HFF-Myc (cell line): ENCODE measurements around the gene LEMD3.

Experiments
- DNase-seq: peaks from one replicate; pipeline ENCODE4 v3.0.0-alpha.2; 2011; ENCODE audit warnings: low read depth; ENCODE audit errors: extremely low read depth
- H3K4me3 ChIP-seq: replicated peaks from 2 replicates; pipeline ENCODE4 v1.5.1; 2011; ENCODE audit warnings: low read depth, mild to moderate bottlenecking, control low read depth, low read length
- CTCF ChIP-seq: IDR thresholded peaks from 2 replicates; pipeline ENCODE4 v1.5.1; 2012; ENCODE audit warnings: mild to moderate bottlenecking, low read depth, low read length, control low read depth; ENCODE audit errors: missing control alignments

The LEMD3 gene

DNA sequence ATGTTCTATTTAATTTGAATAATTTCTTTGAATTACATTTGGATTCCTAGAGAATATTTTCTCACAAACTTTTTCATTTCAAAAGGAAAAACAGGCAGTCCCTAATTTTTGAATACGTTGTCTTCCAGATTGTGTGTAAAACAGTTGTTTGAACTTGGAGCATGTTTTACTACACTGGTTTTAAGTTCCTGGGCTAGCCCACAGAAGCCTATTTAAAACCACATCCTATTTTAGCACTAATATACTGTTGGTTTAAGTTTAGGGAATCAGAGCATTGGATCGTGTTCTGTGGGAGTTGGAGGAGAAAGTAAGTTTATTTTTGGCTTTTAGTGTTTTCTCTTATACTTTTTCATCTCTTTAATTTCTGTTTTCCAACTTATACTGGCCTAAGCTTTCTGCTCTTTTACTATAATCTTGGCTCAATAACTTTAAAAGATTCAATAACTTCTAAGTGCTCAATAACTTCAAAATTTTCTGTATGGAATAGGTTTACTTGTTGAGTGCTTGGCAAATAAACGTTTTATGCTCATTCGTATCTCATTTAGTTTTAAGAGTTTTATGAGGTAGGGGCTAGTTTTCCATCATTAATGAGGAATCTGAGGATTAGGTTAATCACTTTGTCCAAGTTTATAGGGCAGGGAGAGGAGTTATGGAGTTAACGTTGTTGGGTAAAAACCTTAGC lies 14.9 kb downstream of the LEMD3 start:
- no peak overlapping the region for H3K4me3 ChIP-seq
- DNase-seq = no peak
- TF ChIP-seq CTCF = no peak

GRCh38 chr12:65184858-65185229 lies 15.5 kb downstream of the LEMD3 start:
- TF ChIP-seq CTCF = no peak

GRCh38 chr12:65187665-65188064 lies 18.3 kb downstream of the LEMD3 start:
- DNase-seq = no peak
- H3K4me3 ChIP-seq = no peak overlapping the region
- TF ChIP-seq CTCF = no peak

More at GRCh38 chr12:65184858-65185229, 15.5 kb downstream of the LEMD3 start:
- no peak overlapping the region for H3K4me3 ChIP-seq
- no peak for DNase-seq

DNA sequence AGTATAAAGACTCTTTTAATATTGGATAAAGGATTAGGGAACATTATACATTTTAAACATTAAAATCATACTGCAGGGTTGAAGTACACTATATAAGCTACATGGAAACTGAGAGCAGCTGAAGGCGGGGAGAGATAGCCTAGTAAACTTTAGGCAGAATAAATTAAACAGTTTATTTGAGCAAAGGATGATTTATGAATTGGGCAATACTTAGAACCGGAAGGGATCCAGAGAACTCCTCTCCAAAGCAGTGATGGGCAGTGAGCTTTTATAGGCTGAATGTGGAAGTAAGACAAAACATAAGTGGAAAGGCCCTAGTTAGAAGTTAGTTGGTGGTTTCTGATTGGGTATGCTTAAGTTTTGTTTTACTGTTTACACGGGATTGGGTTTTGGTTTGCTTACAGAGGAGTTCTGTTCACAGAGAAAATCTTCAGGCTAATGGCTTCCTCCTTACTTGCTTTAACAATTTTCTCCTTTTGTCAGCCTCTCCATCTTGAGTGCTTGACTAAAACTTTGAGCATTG lies 18.9 kb downstream of the LEMD3 start:
- H3K4me3 ChIP-seq = no peak overlapping the region
- TF ChIP-seq CTCF = no peak
- no peak for DNase-seq

GRCh38 chr12:65189028-65189718 lies 19.8 kb downstream of the LEMD3 start:
- no peak for TF ChIP-seq CTCF
- H3K4me3 ChIP-seq = no peak overlapping the region
- DNase-seq = no peak

- H3K4me3 ChIP-seq = no peak overlapping the region
- DNase-seq = no peak
- no peak for TF ChIP-seq CTCF
Observed at GRCh38 chr12:65192963-65193516, 23.7 kb downstream of the LEMD3 start.
